Tongue (tissue), 2 donors: ENCODE measurements around the gene SLC9B2. TPM values are rescaled to one million over a fixed set of nuclear protein-coding genes. Genes with fewer than 3 reads are reported as not detected.

Experiments
- DNase-seq: peaks from one replicate; pipeline ENCODE4 v3.0.0-alpha.2; 2015
- total RNA-seq: library from RNA; depleted of rRNA; stranded (reverse); fragments of >200 nt; gene quantifications from one replicate; pipeline ENCODE4 v1.2.3, GENCODE V29; 2014

Gene SLC9B2
- total RNA-seq, 1 donor from 2014 or later = 11.9 TPM

DNA sequence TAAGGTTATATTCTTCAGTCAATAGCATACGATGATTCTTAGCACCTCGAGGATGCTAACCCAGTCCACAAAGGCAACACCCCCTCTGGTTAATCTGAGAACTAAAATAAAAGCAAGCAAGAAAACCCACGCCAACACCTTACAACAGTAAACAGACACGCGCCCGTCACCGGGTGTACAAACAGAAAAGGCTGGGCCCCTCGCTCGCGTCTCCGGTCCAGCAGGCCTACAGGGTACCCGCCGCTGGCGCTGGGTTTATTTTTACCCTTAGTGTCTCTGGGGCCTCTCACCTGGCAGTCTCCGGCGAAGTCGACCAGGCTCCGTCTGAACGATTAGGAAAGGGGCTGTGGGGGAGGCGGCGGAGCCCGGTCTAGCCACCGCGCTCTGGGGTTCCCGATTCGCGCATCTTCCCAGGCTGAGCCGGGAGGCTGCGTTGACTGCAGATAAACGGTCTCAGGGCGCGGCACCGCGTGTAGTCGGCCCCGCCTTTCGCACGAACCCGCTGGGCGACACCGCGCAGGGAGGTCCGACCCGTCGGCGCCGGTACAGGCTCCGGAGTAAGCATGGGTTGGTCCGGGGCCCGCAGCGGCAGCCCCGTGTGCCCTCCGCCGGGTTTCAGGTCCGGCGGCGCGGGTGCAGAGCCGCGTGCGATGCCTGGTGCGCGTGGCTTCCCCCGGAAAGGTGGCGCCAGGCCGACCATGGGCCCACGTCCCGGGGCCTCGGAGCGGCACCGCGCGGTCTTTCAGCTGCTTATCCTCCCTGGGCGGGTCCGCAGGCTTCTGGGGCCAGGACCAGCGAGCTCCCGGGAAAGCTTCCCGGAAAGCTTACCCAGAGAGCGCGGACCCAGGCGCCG, 441 bp downstream of the SLC9B2 start:
- DNase-seq = peak; percentile 80

DNA sequence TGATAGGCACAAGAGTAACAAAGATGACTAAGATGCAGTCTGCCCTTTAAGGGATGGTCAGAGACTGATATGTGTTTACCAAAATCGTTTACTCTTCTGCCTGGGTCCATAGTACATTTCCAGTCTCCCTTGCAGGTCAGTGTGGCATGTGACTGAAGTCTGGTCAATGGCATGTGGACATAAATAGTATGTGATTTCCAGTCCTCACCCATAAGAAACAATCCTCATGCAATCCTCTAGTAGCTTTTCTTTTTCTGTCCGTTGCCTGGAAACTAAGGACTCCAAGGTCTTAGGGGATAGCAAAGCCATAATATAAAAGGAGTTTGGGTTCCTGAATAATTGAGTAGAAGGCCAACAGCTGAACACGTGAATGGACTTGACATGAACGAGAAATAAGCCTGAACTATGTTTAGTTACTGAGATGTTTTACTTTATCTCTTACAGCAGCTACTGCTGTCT, 1.1 kb downstream of the SLC9B2 start:
- no peak for DNase-seq

DNA sequence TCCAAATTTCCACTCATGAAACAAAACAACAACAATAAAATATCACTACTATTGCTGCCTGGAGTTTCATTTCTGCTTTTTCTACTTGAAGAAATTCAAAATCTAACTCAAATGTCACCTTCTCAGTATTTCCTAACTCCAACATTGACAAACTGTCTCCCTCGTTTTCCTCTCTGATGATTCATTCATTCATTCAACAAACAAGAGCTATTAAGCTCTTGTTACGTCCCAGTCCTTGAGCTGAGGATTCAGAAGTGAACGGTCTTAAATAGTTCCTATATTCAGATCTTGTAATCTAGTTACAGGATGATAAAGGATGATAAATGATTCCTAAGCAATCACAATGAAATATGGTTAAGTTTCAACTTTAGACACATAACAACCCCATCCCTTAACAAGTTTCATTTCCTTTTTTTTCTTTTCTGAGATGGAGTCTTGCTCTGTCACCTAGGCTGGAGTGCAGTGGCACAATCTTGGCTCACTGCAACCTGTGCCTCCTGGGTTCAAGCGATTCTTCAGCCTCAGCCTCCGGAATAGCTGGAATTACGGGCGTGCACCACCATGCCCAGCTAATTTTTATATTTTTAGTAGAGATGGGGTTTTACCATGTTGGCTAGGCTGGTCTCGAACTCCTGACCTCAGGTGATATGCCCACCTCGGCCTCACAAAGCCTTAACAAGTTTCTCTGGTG, 1.7 kb downstream of the SLC9B2 start:
- DNase-seq = no peak

DNA sequence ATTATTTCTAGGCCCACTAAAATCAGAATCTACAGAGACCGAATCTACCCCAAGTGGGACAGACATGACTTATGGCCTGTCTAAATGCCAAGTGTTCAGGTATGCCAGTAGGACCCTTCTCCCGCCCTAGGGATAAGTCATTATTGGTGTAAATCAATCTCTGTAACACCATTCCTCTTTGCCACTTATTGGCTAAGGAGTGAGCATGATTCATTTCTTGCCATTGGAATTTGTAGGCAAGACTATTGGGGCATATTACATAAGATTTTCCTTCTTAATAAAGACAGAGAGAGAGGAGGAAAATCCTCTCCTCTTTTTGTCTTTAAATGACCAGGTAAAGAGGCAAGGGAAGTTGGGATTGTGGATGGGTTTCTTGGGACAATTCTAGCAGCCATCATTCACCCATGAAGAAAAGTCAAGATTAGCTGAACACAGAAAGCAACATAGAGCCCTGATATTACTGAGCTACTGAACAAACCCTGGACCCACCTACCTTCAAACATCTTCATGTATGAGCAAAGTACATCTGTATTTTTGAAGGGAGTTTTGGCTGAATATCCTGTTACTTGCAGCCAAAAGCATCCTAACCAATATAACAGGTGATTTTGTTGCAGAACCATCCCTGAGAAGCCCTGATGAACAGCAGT, 2.6 kb downstream of the SLC9B2 start:
- no peak for DNase-seq

DNA sequence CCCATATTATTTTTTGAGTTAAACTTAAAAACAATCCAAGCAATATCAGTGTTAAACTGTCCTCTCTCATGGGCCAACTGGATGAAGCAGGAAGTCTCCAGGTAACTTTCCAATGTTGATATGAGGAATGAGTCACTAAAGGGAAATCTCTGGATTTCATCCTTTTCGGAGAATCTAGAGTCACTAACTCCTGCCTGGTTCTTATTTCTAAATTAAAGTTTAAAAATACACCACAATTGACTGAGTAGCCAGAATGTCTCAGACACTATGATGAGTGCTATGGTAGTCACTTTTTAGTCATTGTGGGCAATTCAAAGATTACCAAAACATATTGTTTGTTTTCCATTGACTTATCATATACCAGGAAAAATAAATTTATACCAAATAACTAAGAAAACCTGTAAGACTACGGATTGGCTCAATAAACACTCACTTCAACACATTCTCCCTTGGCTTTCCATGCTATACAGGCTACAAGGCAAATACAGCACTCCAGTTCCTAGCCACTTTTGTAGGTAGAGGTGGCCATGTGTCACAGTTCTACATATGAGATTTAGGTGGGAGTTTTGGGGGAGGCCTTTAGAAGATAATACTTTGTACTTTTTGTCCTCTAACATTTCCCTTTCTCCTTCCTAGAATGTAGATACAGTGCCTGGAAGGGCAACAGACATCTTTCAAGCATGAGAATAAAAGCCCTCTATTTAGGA, 8.6 kb downstream of the SLC9B2 start:
- no peak for DNase-seq

DNA sequence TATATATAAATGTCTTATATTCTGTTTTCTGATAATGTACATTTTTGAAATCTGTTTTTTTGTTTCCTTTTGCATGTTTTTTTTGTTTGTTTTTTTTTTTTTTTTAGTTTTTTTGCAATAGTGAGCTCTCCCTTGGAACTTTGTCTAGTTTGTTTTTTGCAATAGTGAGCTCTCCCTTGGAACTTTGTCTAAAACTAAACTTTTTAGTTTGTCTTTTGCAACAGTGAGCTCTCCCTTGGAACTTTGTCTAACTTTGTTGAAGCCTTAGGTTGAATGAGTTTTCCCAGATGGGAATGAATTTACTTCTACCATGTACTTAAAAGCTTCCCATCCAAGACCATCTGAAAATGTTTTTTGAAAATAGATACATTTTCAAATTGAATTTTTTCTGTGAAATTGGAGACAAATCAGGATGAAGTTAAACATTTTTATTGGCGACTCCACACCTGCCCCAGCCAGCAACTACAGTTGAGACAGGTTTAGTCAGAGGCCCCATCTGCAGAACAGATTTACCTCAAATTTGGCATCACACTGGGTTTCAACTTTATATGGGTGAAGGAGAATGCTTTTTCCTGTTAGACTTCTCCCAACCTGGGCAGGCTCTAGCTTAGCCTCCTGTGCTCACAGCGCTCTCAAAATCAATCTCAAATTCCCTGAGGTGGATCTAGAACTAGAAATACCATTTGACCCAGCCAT, 16.0 kb downstream of the SLC9B2 start:
- DNase-seq = no peak

DNA sequence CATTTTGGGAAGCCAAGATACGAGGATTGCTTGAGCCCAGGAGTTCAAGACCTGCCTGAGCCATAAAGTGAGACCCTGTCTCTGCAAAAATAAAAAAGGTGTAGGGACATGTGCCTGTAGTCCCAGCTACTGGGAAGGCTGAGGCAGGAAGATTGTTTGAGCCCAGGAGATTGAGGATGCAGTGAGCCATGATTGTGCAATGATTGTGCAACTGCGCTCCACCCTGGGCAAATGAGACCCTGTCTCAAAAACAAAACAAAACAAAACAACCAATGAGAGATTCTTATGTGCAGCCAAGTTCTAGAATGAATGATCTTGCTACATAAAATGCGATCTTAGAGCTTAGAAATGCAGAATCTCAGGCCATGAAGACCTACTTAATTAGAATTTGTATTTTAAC, 22.5 kb downstream of the SLC9B2 start:
- DNase-seq = no peak

DNA sequence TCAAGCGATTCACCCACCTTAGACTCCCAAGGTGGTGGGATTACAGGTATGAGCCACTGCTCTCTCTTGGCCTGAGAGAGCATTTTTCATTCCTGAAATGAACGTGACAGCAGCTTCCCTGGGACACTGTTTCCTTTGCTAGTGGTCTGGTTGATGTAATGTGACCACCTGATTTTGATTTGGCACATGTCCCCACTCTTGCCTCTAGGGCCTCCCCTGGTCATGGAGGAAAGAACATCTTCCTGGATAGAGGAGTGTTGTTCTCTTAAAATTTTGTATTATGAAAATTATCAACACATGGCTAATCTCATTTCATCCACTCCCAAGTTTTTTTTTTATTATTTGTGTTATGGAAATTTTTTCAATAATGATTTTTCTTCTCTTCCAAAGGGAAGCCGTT, 23.8 kb downstream of the SLC9B2 start:
- DNase-seq = no peak

DNA sequence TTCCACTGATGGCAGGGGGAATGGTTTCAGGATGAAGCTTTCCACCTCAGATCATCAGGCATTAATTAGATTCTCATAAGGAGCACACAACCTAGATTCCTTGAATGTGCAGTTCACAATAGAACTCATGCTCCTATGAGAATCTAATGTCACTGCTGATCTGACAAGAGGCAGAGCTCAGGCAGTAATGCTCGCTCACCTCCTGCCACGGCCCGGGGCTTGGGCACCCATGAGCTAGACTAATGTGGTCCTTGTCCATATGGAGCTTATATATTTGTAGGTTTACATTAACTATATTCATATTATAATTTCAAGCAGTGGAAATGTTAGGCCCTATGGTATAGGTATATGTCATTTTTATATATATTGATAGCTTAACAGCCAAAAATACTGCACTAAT, 24.4 kb downstream of the SLC9B2 start:
- no peak for DNase-seq

DNA sequence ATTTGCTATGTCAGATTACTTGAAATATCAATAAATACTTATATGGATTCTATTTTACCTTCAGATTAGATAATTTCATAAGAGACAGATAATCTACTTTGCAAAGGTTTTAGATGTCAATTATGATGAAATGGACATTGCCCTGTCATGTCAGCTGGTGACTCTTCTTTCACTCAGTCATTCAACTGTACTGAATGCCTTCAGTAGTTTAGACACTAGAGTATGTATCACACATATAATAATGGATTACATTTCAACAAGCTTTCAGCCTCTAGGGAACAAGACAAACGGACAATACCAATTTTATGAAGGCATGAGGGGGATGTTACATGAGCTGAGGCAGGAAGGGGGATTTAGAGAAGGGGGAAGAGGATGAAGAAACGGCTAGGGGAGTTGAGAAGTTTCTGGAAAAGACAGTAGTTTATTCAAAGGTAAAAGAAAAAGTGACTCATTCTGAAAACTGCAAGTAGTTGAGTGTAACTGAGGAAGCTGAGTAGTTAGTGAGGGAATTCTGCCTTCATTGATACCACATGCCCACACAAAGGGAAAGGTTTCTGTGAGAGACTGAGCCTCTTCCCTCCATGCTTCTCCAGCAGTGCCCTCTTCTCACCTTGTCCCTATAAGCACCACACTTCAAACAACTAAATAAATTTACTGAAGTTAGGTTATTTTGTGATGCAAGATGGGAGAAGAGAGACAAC, 25.7 kb downstream of the SLC9B2 start:
- no peak for DNase-seq

DNA sequence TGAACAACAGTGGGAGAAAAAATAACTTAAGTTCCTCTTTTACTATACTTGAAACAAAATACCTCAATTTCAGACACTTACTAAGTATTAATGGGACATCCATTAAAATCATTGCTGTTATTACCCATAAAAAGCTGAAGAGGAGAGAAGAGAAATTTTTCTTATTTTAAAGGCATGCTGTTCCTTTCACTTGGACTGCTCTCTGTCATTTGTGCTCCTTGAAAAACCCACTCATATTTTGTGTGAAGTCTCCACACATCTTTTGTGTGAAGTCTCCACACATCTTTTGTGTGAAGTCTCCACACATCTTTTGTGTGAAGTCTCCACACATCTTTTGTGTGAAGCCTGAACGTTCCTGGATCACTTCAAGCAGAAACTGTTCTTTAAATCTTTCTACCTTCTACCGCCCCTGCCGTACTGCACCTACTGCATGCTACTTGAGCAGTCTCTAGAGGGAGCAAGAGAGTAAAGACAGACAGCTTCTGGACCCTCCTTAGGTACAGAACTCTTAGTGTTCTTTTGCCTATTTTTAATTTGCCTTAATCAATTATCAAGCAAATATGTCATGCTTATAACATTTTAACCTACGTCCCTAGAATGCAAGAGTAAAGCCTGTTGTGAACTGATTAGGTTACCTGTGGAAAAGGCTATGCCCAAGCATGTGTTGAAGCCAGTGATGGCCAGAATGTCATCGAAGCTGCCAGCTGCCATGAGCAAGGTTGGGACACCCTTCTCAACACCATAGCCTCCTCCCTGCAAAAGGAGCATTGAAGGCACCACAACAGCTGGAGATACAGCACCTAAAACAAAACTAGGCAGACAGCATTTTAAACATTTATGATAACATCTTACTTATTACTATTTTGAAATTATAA, 29.9 kb downstream of the SLC9B2 start:
- peak; percentile 54 for DNase-seq

DNA sequence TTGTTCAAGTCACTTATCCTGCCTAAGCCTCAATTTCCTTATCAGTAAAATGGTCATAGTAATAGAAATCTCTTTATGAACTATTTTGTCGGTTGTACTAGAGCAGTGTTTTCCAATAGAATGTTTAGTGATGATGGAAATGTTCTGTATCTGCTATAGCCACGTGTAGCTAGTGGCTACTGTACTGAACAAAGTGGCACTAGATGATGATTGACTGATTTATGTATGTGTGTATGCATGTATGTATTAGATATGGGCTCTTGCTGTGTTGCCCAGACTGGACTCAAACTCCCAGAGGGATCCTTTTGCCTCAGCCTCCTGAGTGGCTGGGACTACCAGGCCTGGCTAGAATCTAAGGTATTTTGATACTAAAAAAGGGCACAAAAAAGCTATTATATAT, 32.4 kb downstream of the SLC9B2 start:
- no peak for DNase-seq

DNA sequence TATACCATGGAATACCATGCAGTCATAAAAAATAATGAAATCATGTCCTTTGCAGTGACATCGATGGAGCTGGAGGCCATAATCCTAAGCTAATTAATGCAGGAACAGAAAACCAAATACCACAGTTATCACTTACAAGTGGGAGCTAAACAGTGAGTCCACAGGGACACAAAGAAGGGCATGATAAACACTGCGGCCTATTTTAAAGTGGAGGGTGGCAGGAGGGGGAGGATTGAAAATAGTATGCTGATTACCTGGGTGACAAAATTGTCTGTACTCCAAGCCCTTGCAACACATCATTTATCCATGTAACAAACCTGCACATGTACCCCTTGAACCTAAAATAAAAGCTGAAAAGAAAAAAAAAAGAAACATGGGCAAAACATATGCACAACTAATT, 40.4 kb downstream of the SLC9B2 start:
- DNase-seq = no peak

DNA sequence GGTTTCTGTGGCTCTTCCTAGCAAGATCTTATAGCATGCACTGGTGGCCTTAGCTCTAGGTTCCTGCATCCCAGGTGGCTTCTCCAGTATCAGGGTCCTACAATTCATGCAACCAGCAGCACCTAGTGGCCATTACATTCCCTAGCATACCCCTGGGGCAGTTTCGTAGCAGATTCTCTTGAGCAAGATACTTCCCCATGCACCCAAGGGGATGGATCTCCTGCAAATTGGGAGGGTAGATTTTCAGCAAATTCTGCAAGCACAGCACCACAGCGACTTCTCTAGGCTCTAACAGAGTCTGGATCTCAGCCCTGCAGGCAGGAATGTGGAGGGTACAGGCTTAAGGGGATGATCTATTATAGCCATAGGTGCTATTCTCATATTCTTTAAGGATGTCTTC, 44.0 kb downstream of the SLC9B2 start:
- no peak for DNase-seq

DNA sequence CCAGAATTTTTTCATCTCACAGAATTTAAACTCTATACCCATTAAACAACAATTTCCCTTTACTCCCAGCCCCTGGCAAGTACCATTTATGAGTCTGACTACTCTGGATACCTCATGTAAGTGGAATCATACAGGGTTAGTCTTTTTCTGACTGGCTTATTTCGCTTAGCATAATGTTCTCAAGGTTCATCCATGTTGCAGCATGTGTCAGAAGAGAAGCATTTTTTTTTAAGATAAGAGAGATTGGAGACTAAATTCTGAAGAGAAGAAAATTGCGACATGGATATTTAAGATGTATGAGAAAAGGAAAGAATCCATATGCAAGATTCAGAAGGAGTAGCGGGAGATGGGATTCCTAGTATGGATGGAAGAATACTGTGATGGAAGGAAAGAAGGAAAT, 45.8 kb downstream of the SLC9B2 start:
- no peak for DNase-seq

DNA sequence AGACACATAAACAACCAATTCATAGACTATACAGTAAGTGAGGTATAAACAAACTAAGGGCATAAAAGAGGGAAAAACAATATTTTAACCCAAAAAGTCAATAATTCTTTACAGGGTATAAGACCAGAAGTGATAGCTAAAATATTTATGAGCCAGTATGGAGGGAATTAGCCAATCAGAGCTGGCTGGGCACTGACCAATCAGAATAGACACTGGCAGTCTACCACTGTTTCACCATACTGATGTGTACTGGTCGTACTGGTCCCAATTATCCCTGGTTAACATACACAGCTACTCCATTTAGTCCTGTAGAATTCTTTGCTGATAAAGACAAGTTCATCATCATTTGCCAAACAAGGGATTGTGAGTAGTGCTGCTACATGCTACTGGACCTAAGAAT, 47.3 kb downstream of the SLC9B2 start:
- DNase-seq = no peak

DNA sequence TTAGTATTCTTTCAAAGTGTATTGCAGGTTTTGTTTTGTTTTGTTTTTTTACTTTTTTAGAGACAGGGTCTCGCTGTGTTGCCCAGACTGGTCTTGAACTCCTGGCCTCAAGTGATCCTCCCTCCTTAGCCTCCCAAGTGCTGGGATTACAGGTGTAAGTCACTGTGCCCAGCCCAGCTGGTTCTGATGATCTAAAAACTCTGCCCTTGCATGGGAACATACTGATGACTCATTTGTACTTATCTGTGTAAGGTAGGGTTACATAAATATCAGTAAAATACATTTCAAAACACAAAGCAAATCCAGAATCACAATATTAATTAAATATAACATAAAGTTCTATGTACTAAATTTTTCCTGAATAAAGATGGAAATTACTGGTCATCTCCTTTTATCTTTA, 49.7 kb downstream of the SLC9B2 start:
- no peak for DNase-seq

DNA sequence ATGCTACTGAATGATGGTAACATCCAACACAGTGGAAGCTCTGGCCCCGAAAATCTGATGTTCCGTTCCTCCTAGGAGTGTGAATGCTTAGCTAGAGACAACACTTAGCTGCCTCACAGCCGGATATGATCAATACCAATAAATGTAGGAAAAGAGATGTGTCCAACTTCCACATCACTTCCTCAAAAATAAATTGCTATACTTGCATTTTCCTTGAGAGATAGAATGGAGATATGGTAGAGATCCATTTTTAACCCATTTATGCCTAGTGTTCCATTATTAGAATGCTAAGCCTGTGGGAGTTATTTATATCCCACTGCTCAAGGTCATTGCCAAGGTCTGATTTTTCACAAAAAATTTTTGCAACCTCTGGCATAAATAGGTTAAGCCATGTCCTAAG, 51.6 kb downstream of the SLC9B2 start:
- no peak for DNase-seq

DNA sequence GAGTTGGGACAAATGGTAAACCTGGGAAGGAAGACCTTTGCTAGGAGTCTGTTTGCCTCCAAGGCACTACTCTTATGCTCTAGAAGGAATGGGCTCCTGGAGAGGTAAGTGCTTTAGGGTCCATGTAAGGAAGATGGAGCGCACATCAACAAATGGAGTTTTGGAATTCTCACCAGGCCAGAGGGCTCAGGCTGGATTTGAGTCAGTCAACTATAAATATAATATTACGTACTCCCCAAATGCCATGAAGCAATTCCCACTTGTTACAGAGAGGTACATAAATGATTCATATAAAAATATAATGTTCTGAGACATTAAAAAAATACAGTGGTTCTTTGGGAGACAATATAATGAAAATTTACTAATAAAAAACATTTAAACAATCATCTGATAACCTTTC, 55.4 kb downstream of the SLC9B2 start:
- DNase-seq = no peak
